H9 (cell line): ENCODE measurements around the gene HRC. TPM values are rescaled to one million over a fixed set of nuclear protein-coding genes. Genes with fewer than 3 reads are reported as not detected.

ENCODE experiments used
- DNase-seq: peaks from one replicate; pipeline ENCODE4 v3.0.0-alpha.2; 2017
- H2AFZ ChIP-seq: one replicate; pipeline ENCODE4 v1.6.1; 2013; ENCODE audit warnings: mild to moderate bottlenecking, low read length, control low read depth, moderate library complexity
- H2AK5ac ChIP-seq: 2 replicates; pipeline ENCODE4 v1.6.1; 2013; ENCODE audit warnings: low read length, control low read depth, mixed read lengths; ENCODE audit not compliant: insufficient read length
- H2BK120ac ChIP-seq: one replicate; pipeline ENCODE4 v1.6.1; 2013; ENCODE audit warnings: low read depth, mild to moderate bottlenecking, low read length, control low read depth, inconsistent platforms; ENCODE audit not compliant: poor library complexity, severe bottlenecking
- H2BK12ac ChIP-seq: 2 replicates; pipeline ENCODE4 v1.6.1; 2013; ENCODE audit warnings: low read length, control low read depth, mixed read lengths, low read depth; ENCODE audit not compliant: insufficient read length
- H2BK15ac ChIP-seq: 2 replicates; pipeline ENCODE4 v1.6.1; 2013; ENCODE audit warnings: low read depth, low read length, control low read depth
- H2BK20ac ChIP-seq: one replicate; pipeline ENCODE4 v1.6.1; 2013; ENCODE audit warnings: low read depth, mild to moderate bottlenecking, low read length, control low read depth, inconsistent platforms; ENCODE audit not compliant: poor library complexity, severe bottlenecking
- H2BK5ac ChIP-seq: 2 replicates; pipeline ENCODE4 v1.6.1; 2013; ENCODE audit warnings: low read length, control low read depth, mixed read lengths; ENCODE audit not compliant: insufficient read length
- H3K14ac ChIP-seq: 2 replicates; pipeline ENCODE4 v1.6.1; 2013; ENCODE audit warnings: low read length, control low read depth; ENCODE audit not compliant: insufficient read depth
- H3K18ac ChIP-seq: 2 replicates; pipeline ENCODE4 v1.6.1; 2013; ENCODE audit warnings: low read depth, mild to moderate bottlenecking, mixed read lengths, low read length, control low read depth; ENCODE audit not compliant: insufficient read length
- H3K23ac ChIP-seq: 2 replicates; pipeline ENCODE4 v1.6.1; 2013; ENCODE audit warnings: low read length, control low read depth, mixed read lengths, low read depth; ENCODE audit not compliant: insufficient read length
- H3K23me2 ChIP-seq: 2 replicates; pipeline ENCODE4 v1.6.1; 2013; ENCODE audit warnings: low read depth, mild to moderate bottlenecking, mixed read lengths, low read length, control low read depth; ENCODE audit not compliant: insufficient read length, poor library complexity, severe bottlenecking
- H3K27ac ChIP-seq: 2 replicates; pipeline ENCODE4 v1.5.1; 2013; ENCODE audit warnings: low read length, control low read depth, mixed read lengths, low read depth; ENCODE audit not compliant: insufficient read length
- H3K27me3 ChIP-seq: 2 replicates; pipeline ENCODE4 v1.6.1; 2013; ENCODE audit warnings: low read length, control low read depth, inconsistent platforms; ENCODE audit not compliant: insufficient read depth
- H3K4ac ChIP-seq: 2 replicates; pipeline ENCODE4 v1.6.1; 2013; ENCODE audit warnings: low read depth, mild to moderate bottlenecking, control low read depth, inconsistent platforms, low read length, moderate library complexity
- H3K4me1 ChIP-seq: 2 replicates; pipeline ENCODE4 v1.6.1; 2013; ENCODE audit warnings: low read length, control low read depth, inconsistent platforms; ENCODE audit not compliant: insufficient read depth
- H3K4me2 ChIP-seq: 2 replicates; pipeline ENCODE4 v1.6.1; 2013; ENCODE audit warnings: low read length, control low read depth, mixed read lengths; ENCODE audit not compliant: insufficient read length, insufficient read depth
- H3K56ac ChIP-seq: 2 replicates; pipeline ENCODE4 v1.6.1; 2013; ENCODE audit warnings: low read depth, mild to moderate bottlenecking, mixed read lengths, low read length, control low read depth; ENCODE audit not compliant: insufficient read length
- H3K79me1 ChIP-seq: 2 replicates; pipeline ENCODE4 v1.6.1; 2013; ENCODE audit warnings: low read depth, mild to moderate bottlenecking, moderate library complexity, low read length, control low read depth, inconsistent platforms; ENCODE audit not compliant: insufficient read depth, poor library complexity, severe bottlenecking
- H3K79me2 ChIP-seq: 2 replicates; pipeline ENCODE4 v1.6.1; 2013; ENCODE audit warnings: low read length, control low read depth, inconsistent platforms; ENCODE audit not compliant: insufficient read depth
- H3K9ac ChIP-seq: 2 replicates; pipeline ENCODE4 v1.6.1; 2013; ENCODE audit warnings: low read length, control low read depth, mixed read lengths; ENCODE audit not compliant: insufficient read length; ENCODE audit errors: extremely low read depth
- H3K9me3 ChIP-seq: one replicate; pipeline ENCODE4 v1.6.1; 2013; ENCODE audit warnings: low read depth, low read length, inconsistent platforms; ENCODE audit not compliant: control insufficient read depth
- H3T11ph ChIP-seq: one replicate; pipeline ENCODE4 v1.6.1; 2013; ENCODE audit warnings: mild to moderate bottlenecking, low read length, control low read depth, inconsistent platforms
- H4K20me1 ChIP-seq: one replicate; pipeline ENCODE4 v1.6.1; 2013; ENCODE audit not compliant: control insufficient read depth, insufficient read length, insufficient read depth
- H4K5ac ChIP-seq: 2 replicates; pipeline ENCODE4 v1.6.1; 2013; ENCODE audit warnings: low read depth, mild to moderate bottlenecking, mixed read lengths, low read length, control low read depth; ENCODE audit not compliant: insufficient read length
- H4K8ac ChIP-seq: replicated peaks from 2 replicates; pipeline ENCODE4 v1.6.1; 2013; ENCODE audit warnings: low read length, control low read depth, mixed read lengths, low read depth; ENCODE audit not compliant: insufficient read length
- H4K91ac ChIP-seq: 2 replicates; pipeline ENCODE4 v1.6.1; 2013; ENCODE audit warnings: low read depth, mild to moderate bottlenecking, moderate library complexity, mixed read lengths, low read length, control low read depth; ENCODE audit not compliant: insufficient read length
- H3K27ac Mint-ChIP-seq, 3 experiments: 2 replicates in 2 of 3; 3 replicates in 1 of 3; pipeline ENCODE4 v1.8.0; 2020 to 2021; ENCODE audit warnings: mixed read lengths in 3 of 3, mild to moderate bottlenecking in 1 of 3, moderate library complexity in 1 of 3
- H3K27me3 Mint-ChIP-seq: 2 replicates; pipeline ENCODE4 v1.8.0; 2021; ENCODE audit warnings: low read depth, mild to moderate bottlenecking, moderate library complexity, mixed read lengths
- H3K36me3 Mint-ChIP-seq, 3 experiments: 2 replicates in 2 of 3; 3 replicates in 1 of 3; pipeline ENCODE4 v1.8.0; 2020 to 2021; ENCODE audit warnings: low read depth in 3 of 3, mixed read lengths in 3 of 3; ENCODE audit not compliant: insufficient read depth in 1 of 3
- H3K4me1 Mint-ChIP-seq, 2 experiments: 2 replicates each; pipeline ENCODE4 v1.8.0; 2020; ENCODE audit warnings: mixed read lengths in 2 of 2
- H3K4me3 Mint-ChIP-seq, 2 experiments: 2 replicates in 1 of 2; 3 replicates in 1 of 2; pipeline ENCODE4 v1.8.0; 2020 to 2021; ENCODE audit warnings: mild to moderate bottlenecking in 2 of 2, mixed read lengths in 2 of 2, moderate library complexity in 1 of 2
- H3K9me3 Mint-ChIP-seq, 2 experiments: 2 replicates in 1 of 2; 3 replicates in 1 of 2; pipeline ENCODE4 v1.8.0; 2020; ENCODE audit warnings: mild to moderate bottlenecking in 2 of 2, mixed read lengths in 2 of 2, moderate library complexity in 1 of 2
- CTCF ChIP-seq: fragments of 200-600 bp; sonication (generic); conservative IDR thresholded peaks from 3 replicates; pipeline ENCODE4 v1.8.0; 2021; ENCODE audit warnings: antibody characterized with exemption, mild to moderate bottlenecking
- WGBS: extraction: QIAGEN DNeasy Blood & Tissue Kit; methylation state at CpG from one replicate; pipeline ENCODE4 v1.1.7; 2013; ENCODE audit warnings: missing lambda C conversion rate, low lambda C conversion rate, mixed read lengths; ENCODE audit not compliant: insufficient read length; ENCODE audit errors: extremely low coverage; 5-methylcytosine and 5-hydroxymethylcytosine counted together
- total RNA-seq: library from RNA; stranded (reverse); gene quantifications from 2 replicates; pipeline ENCODE4 v1.2.1, GENCODE V29; 2021

The HRC gene
- total RNA-seq, 1 experiment from 2014 or later, result 1.8 TPM

DNA sequence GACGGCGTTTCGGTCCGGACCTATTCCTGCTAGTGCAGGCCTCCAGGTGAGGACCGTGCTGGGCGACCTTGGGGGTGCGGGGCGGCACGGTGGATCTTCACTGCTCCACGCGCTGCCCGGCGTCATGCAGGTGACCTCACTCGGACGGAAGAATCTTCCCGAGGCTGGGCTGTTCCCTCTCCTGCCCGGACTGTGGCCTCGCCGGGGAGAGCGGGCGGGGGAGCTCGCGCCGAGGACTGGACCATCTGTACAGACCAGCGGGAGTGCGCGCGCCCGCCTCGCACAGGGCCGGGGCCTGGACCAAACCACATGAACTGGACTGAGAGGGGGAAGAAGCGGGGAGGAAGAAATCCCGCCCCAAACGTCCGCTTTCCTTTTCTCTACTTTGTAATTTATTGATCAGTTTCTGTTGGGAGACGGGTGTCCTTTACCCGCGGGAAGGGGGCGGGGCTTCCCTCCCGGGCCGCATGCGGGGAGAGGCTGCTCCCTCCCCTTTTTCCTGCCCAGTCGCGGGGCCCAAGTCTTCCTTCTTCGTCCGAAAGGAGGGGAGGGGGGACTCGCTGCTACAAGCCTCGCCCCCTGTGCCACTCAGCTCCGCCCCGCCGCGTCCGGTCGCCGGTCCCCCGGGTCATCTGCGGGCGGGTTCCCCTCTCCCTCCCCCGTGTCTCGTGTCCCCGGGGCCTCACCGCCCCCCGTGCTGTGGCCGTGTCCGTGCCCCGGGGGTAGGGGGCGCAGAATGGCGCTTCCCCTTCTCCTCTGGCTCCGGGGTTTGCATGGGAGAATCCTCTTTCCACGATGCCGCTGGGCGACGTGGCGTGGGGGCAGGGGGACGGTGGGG, 4.9 kb downstream of the HRC start:
- Histone ChIP-seq H3K27me3 (no peaks in the 10 kb centered on the region; the same call in 1 of the 2 replicates), H2BK5ac (no peak overlapping the region), H4K8ac (no peak overlapping the region), H3K9me3 (no peaks in the 10 kb centered on the region), H2BK20ac (no peak overlapping the region), H3K4ac (no peak overlapping the region), H3K14ac (peak overlapping the region; percentile 53), H3K79me1 (no peaks in the 10 kb centered on the region), H3K23ac (no peak overlapping the region), H3K27ac (no peak overlapping the region), H3K4me1 (no peaks in the 10 kb centered on the region; the same call in 1 of the 2 replicates), H3K4me2 (peak overlapping the region; percentile 57), H2BK15ac (no peak overlapping the region), H4K5ac (no peak overlapping the region), H4K91ac (no peak overlapping the region), H3K18ac (no peak overlapping the region), H2AK5ac (no peak overlapping the region), H3K23me2 (peaks cover 17% of the 10 kb centered on the region), H2BK120ac (no peak overlapping the region), H2BK12ac (no peak overlapping the region), H2AFZ (no peak overlapping the region), H3K9ac (peak overlapping the region; percentile 32), H3K79me2 (no peaks in the 10 kb centered on the region), H3K56ac (no peak overlapping the region), H3T11ph (no peak overlapping the region), H4K20me1 (no peaks in the 10 kb centered on the region)
- no peak for TF ChIP-seq CTCF
- WGBS, result no CpG with 5 or more reads among the region's 75 CpGs
- peaks cover 0 to 15% (median 0%) of the 10 kb centered on the region in 3 experiments; a peak in 4 of 7 replicates for H3K36me3 Mint-ChIP-seq
- peaks cover 33% of the 10 kb centered on the region for H3K27me3 Mint-ChIP-seq
- peaks cover 20 to 53% of the 10 kb centered on the region in 2 experiments for H3K4me1 Mint-ChIP-seq
- peak overlapping the region; percentile 93 to 98 (median 94); a peak in 6 of 7 replicates for H3K27ac Mint-ChIP-seq
- peaks cover 0 to 6% of the 10 kb centered on the region in 2 experiments; a peak in 2 of 5 replicates for H3K9me3 Mint-ChIP-seq
- peak overlapping the region; percentile 87 to 96 for H3K4me3 Mint-ChIP-seq
- peak; percentile 89 for DNase-seq
